Left lung (tissue), 14 donors: Measurements from ENCODE around the gene WDR89. TPM values are rescaled to one million over a fixed set of nuclear protein-coding genes. Genes with fewer than 3 reads are reported as not detected.

Source experiments
- ATAC-seq: fragments of 200-7000 bp; cut with Tn5 transposase; one replicate; pipeline ENCODE4 v1.9.1; 2020; ENCODE audit warnings: moderate library complexity
- DNase-seq, 4 donors: peaks; one replicate each; pipeline ENCODE4 v3.0.0-alpha.2; 2013 to 2020
- H3K27ac ChIP-seq, 2 donors: fragments of 200-600 bp; sonication (generic) in 1 of 2; one replicate each; pipeline versions ENCODE4 v1.5.0 to v1.8.0; 2020 to 2021
- H3K27me3 ChIP-seq, 2 donors: fragments of 200-600 bp; sonication (generic) in 1 of 2; one replicate each; pipeline versions ENCODE4 v1.5.0 to v1.8.0; 2020 to 2021
- H3K36me3 ChIP-seq, 2 donors: fragments of 200-600 bp; sonication (generic) in 1 of 2; one replicate each; pipeline versions ENCODE4 v1.5.0 to v1.8.0; 2020 to 2021
- H3K4me1 ChIP-seq, 2 donors: fragments of 200-600 bp; one replicate each; pipeline ENCODE4 v1.8.0; 2021
- H3K4me3 ChIP-seq, 2 donors: fragments of 200-600 bp; sonication (generic) in 1 of 2; one replicate each; pipeline versions ENCODE4 v1.5.0 to v1.8.0; 2020 to 2021; ENCODE audit warnings: mild to moderate bottlenecking in 1 of 2
- H3K9me3 ChIP-seq, 2 donors: fragments of 200-600 bp; sonication (generic) in 1 of 2; one replicate each; pipeline versions ENCODE4 v1.5.0 to v1.8.0; 2020 to 2021
- CTCF ChIP-seq, 2 donors: fragments of 200-600 bp; sonication (generic) in 1 of 2; IDR thresholded peaks; one replicate each; pipeline versions ENCODE4 v1.5.0 to v1.8.0; 2021; ENCODE audit warnings: antibody characterized with exemption in 2 of 2
- intact Hi-C, 2 donors: fragments of 100-400 bp; cut with DNase I; formaldehyde crosslinking; loops; one replicate each; pipeline versions ENCODE4 v1.11.2 to v1.14.2; 2022
- long read RNA-seq, 12 donors: library from polyadenylated mRNA in 2 of 12; unstranded in 2 of 12; transcript quantifications; one replicate each; pipeline ENCODE4 v2.0.0 and lab custom pipeline, GENCODE V29; 2019 to 2026
- polyA plus RNA-seq, 6 donors: library from polyadenylated mRNA; unstranded; fragments of 120-200 nt; gene quantifications; one replicate each; pipeline ENCODE4 v1.2.1, GENCODE V29; 2013; ENCODE audit not compliant: insufficient read length in 6 of 6
- total RNA-seq, 2 donors: library from RNA; stranded (reverse); fragmentation: NEBNext Ultra II Directional; extraction: Animal tissue kit (Norgen Biotek cat#: 25700); gene quantifications; one replicate each; pipeline ENCODE4 v1.2.1, GENCODE V29; 2021
- donor health status: DM: no; HTN: yes; CAD: no.
- donor health status: DM: no; HTN: no; CAD: no.

WDR89 gene, protein sequence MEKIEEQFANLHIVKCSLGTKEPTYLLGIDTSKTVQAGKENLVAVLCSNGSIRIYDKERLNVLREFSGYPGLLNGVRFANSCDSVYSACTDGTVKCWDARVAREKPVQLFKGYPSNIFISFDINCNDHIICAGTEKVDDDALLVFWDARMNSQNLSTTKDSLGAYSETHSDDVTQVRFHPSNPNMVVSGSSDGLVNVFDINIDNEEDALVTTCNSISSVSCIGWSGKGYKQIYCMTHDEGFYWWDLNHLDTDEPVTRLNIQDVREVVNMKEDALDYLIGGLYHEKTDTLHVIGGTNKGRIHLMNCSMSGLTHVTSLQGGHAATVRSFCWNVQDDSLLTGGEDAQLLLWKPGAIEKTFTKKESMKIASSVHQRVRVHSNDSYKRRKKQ
- 10 to 100 TPM; 10.9 to 13.4 TPM for total RNA-seq
- polyA plus RNA-seq: 10 to 100 TPM; 20.2 to 23.9 (median 22.1) TPM
- long read RNA-seq, donor 1, transcript WDR89-204 (1 exons, 2,935 nt): major isoform, 14 of 25 reads
- long read RNA-seq, donor 1, partial matches to known transcripts: 10 of 25 reads
- long read RNA-seq, donor 1, other reads (novel, unspliced or antisense): 0 of 25 reads
- long read RNA-seq, donor 2, transcript WDR89-204 (1 exons, 2,935 nt): major isoform, 16 of 26 reads
- long read RNA-seq, donor 2, partial matches to known transcripts: 0 of 26 reads
- long read RNA-seq, donor 2, other reads (novel, unspliced or antisense): 7 of 26 reads
- long read RNA-seq, donor 3, transcript WDR89-204 (1 exons, 2,935 nt): major isoform, 8 of 20 reads
- long read RNA-seq, donor 3, partial matches to known transcripts: 6 of 20 reads
- long read RNA-seq, donor 3, other reads (novel, unspliced or antisense): 6 of 20 reads
- long read RNA-seq, donor 4, partial matches to known transcripts: 0 of 2 reads
- long read RNA-seq, donor 4, other reads (novel, unspliced or antisense): 2 of 2 reads
- long read RNA-seq, donor 5, transcript WDR89-204 (1 exons, 2,935 nt): major isoform, 9 of 9 reads
- long read RNA-seq, donor 5, partial matches to known transcripts: 0 of 9 reads
- long read RNA-seq, donor 5, other reads (novel, unspliced or antisense): 0 of 9 reads
- long read RNA-seq, donor 6, transcript WDR89-204 (1 exons, 2,935 nt): major isoform, 10 of 17 reads
- long read RNA-seq, donor 6, partial matches to known transcripts: 0 of 17 reads
- long read RNA-seq, donor 6, other reads (novel, unspliced or antisense): 6 of 17 reads
- long read RNA-seq, donor 7, transcript WDR89-204 (1 exons, 2,935 nt): major isoform, 10 of 10 reads
- long read RNA-seq, donor 7, partial matches to known transcripts: 0 of 10 reads
- long read RNA-seq, donor 7, other reads (novel, unspliced or antisense): 0 of 10 reads
- long read RNA-seq, donor 8, transcript WDR89-204 (1 exons, 2,935 nt): major isoform, 13 of 31 reads
- long read RNA-seq, donor 8, partial matches to known transcripts: 11 of 31 reads
- long read RNA-seq, donor 8, other reads (novel, unspliced or antisense): 6 of 31 reads
- long read RNA-seq, donor 9, partial matches to known transcripts: 0 of 1 reads
- long read RNA-seq, donor 9, other reads (novel, unspliced or antisense): 0 of 1 reads
- long read RNA-seq, donor 10, partial matches to known transcripts: 0 of 1 reads
- long read RNA-seq, donor 10, other reads (novel, unspliced or antisense): 1 of 1 reads
- long read RNA-seq, donor 11, transcript WDR89-204 (1 exons, 2,935 nt): major isoform, 11 of 11 reads
- long read RNA-seq, donor 11, partial matches to known transcripts: 0 of 11 reads
- long read RNA-seq, donor 11, other reads (novel, unspliced or antisense): 0 of 11 reads
- long read RNA-seq, donor 12, transcript WDR89-204 (1 exons, 2,935 nt): major isoform, 10 of 10 reads
- long read RNA-seq, donor 12, partial matches to known transcripts: 0 of 10 reads
- long read RNA-seq, donor 12, other reads (novel, unspliced or antisense): 0 of 10 reads

- Histone ChIP-seq H3K27me3 (no peaks in the 10 kb centered on the region), H3K27ac (peak within 1 kb of the TSS; percentile 92), H3K4me1 (peaks cover 0 to 25% of the 10 kb centered on the region in 2 donors), H3K9me3 (no peaks in the 10 kb centered on the region), H3K36me3 (no peaks in the 10 kb centered on the region), H3K4me3 (peak within 1 kb of the TSS; percentile 65 to 66)
- intact Hi-C loops: no loop called here
- DNase-seq (peak; percentile 94 to 99 (median 98)), ATAC-seq (peak; percentile 96)
- TF ChIP-seq CTCF (IDR thresholded peaks at IDR 0.05): peak; percentile 55 to 79
These were observed at the start of gene WDR89 for GRCh38 chr14:63641473-63642228. Gene WDR89 (minus strand): TSS chr14:63641871. CDS start chr14:63599942, 41,929 bp downstream.

- no peak for TF ChIP-seq CTCF (IDR thresholded peaks at IDR 0.05)
- intact Hi-C loops: no loop called here
- ATAC-seq (no peak), DNase-seq (no peak)
- H3K36me3 ChIP-seq: no peaks in the 10 kb centered on the region
- H3K4me3 ChIP-seq: no peak overlapping the region
- H3K4me1 ChIP-seq: no peaks in the 10 kb centered on the region
- no peaks in the 10 kb centered on the region for H3K9me3 ChIP-seq
- no peak overlapping the region for H3K27ac ChIP-seq
- no peaks in the 10 kb centered on the region for H3K27me3 ChIP-seq
These were observed 47.5 kb upstream of the WDR89 start for GRCh38 chr14:63689132-63689531.

- no peaks in the 10 kb centered on the region for H3K36me3 ChIP-seq
- no peaks in the 10 kb centered on the region for H3K27me3 ChIP-seq
- no peaks in the 10 kb centered on the region for H3K9me3 ChIP-seq
- no peak for DNase-seq
- no peak overlapping the region for H3K27ac ChIP-seq
- TF ChIP-seq CTCF (IDR thresholded peaks at IDR 0.05): no peak
- no peak for ATAC-seq
- intact Hi-C loops: no loop called here
- H3K4me1 ChIP-seq: no peaks in the 10 kb centered on the region
- H3K4me3 ChIP-seq: no peak overlapping the region
These were observed 45.3 kb upstream of the WDR89 start for GRCh38 chr14:63686926-63687325.

DNA sequence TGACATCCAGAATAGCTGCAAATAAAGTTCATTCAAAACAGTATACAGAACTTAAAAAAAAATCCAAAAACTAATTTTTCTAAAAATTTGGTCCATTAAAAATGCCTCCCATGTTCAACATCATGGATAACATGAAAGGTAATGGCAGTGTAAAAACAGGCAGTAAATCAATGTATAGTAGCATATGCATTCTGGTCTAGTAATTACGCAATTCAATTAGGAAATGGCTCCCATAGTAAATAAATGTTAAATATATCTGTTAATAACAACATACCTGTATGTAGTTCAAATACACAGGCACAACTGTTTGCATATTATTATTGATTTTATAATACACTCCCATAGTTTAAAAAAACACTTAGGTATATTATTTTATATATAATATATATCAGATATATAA is 43.7 kb upstream of the WDR89 start:
- no peak for DNase-seq
- Histone ChIP-seq H3K4me1 (no peaks in the 10 kb centered on the region), H3K27me3 (no peaks in the 10 kb centered on the region), H3K27ac (no peak overlapping the region), H3K9me3 (no peaks in the 10 kb centered on the region), H3K4me3 (no peak overlapping the region), H3K36me3 (peaks cover 0 to 2% of the 10 kb centered on the region in 2 donors)
- intact Hi-C loops: no loop called here
- no peak for TF ChIP-seq CTCF (IDR thresholded peaks at IDR 0.05)
- no peak for ATAC-seq
